Adrenal gland (tissue), 12 donors: Measurements from ENCODE around the gene KIF22. TPM values are rescaled to one million over a fixed set of nuclear protein-coding genes. Genes with fewer than 3 reads are reported as not detected.
A peak's percentile ranks its signal among the peaks of the same experiment; 100 is the strongest.
"Not testable (repeated sequence)": the region's sequence is repeated elsewhere in the genome, so short reads cannot be mapped to it uniquely, and the experiment has no call there.

ENCODE experiments used
- DNase-seq, 7 donors: peaks; one replicate each; pipeline ENCODE4 v3.0.0-alpha.2; 2019 to 2020
- H3K27ac ChIP-seq, 5 donors: fragments of 200-600 bp; sonication (generic) in 4 of 5; 1 replicate in 3 of 5; 2 replicates in 2 of 5; pipeline versions ENCODE4 v1.5.1 to v1.8.0; 2016 to 2020; ENCODE audit warnings: mild to moderate bottlenecking in 1 of 5
- H3K27me3 ChIP-seq: fragments of 200-600 bp; 2 replicates; pipeline ENCODE4 v1.8.0; 2021
- H3K36me3 ChIP-seq, 2 donors: fragments of 200-600 bp; replicated peaks in 1 of 2; 1 replicate in 1 of 2; 2 replicates in 1 of 2; pipeline versions ENCODE4 v1.5.1 to v1.8.0; 2018 to 2022
- H3K4me1 ChIP-seq, 2 donors: fragments of 200-600 bp; replicated peaks in 1 of 2; 1 replicate in 1 of 2; 2 replicates in 1 of 2; pipeline versions ENCODE4 v1.5.1 to v1.8.0; 2018 to 2021
- H3K4me3 ChIP-seq, 4 donors: fragments of 200-600 bp; sonication (generic) in 3 of 4; one replicate each; pipeline ENCODE4 v1.5.1; 2016 to 2018
- H3K9me3 ChIP-seq, 3 donors: fragments of 200-600 bp; sonication (generic) in 1 of 3; replicated peaks in 1 of 3; 1 replicate in 2 of 3; 2 replicates in 1 of 3; pipeline versions ENCODE4 v1.5.1 to v1.8.0; 2016 to 2021
- POLR2A ChIP-seq, 2 donors: fragments of 450-650 bp; IDR thresholded peaks; one replicate each; pipeline ENCODE4 v1.6.1; 2017; ENCODE audit warnings: antibody characterized with exemption in 2 of 2, mild to moderate bottlenecking in 2 of 2, moderate library complexity in 1 of 2
- WGBS, 4 donors: extraction: QIAGEN DNeasy Blood & Tissue Kit in 2 of 4; methylation state at CpG; one replicate each; pipeline versions ENCODE4 v1.1.5 to v1.1.7; 2013 to 2017; 5-methylcytosine and 5-hydroxymethylcytosine counted together
- intact Hi-C, 2 donors: fragments of 100-400 bp; cut with DNase I; formaldehyde crosslinking; loops; one replicate each; pipeline versions ENCODE4 v1.14.1 to v1.15.0; 2022 to 2023
- polyA plus RNA-seq, 3 donors: library from polyadenylated mRNA; stranded (reverse); fragments of 200-250 nt in 2 of 3; fragments of 350-450 nt in 1 of 3; fragmentation: Illumina TruSeq in 1 of 3; extraction: RNeasy Lipid Tissue Mini Kit (QIAGEN cat#74804) in 1 of 3; gene quantifications; one replicate each; pipeline ENCODE4 v1.2.3, GENCODE V29; 2013 to 2014
- total RNA-seq, 9 donors: library from RNA; depleted of rRNA in 4 of 9; stranded (reverse); fragments of >200 nt in 4 of 9; fragments of 120-200 nt in 1 of 9; fragmentation: NEBNext Ultra II Directional in 1 of 9; extraction: Animal tissue kit (Norgen Biotek cat#: 25700) in 1 of 9; gene quantifications; one replicate each; pipeline versions ENCODE4 v1.1.0 to v1.2.4, GENCODE V29; 2013 to 2023
- TF ChIP-seq, protein P1 (sequence below), 6 experiments: fragments of 450-650 bp in 4 of 6; fragments of 200-600 bp in 2 of 6; sonication (generic) in 1 of 6; IDR thresholded peaks; 1 replicate in 5 of 6; 2 replicates in 1 of 6; pipeline versions ENCODE4 v1.5.1 to v1.8.0; 2016 to 2021; ENCODE audit warnings: antibody characterized with exemption in 6 of 6, mild to moderate bottlenecking in 2 of 6, moderate library complexity in 1 of 6
- donor health status: healthy with polysubstance abuse.
- donor health status: Bipolar disorder and iron deficiency.
- donor health status: DM: yes; HTN: yes; CAD: no.
- donor health status: DM: no; HTN: no; CAD: no.
- donor health status: DM: no; HTN: no; CAD: no.
- donor health status: DM: yes; HTN: yes; CAD: no.

KIF22 gene
- total and polyA plus RNA-seq, 12 donors, result 8.8 to 127 (median 19.7) TPM

DNA sequence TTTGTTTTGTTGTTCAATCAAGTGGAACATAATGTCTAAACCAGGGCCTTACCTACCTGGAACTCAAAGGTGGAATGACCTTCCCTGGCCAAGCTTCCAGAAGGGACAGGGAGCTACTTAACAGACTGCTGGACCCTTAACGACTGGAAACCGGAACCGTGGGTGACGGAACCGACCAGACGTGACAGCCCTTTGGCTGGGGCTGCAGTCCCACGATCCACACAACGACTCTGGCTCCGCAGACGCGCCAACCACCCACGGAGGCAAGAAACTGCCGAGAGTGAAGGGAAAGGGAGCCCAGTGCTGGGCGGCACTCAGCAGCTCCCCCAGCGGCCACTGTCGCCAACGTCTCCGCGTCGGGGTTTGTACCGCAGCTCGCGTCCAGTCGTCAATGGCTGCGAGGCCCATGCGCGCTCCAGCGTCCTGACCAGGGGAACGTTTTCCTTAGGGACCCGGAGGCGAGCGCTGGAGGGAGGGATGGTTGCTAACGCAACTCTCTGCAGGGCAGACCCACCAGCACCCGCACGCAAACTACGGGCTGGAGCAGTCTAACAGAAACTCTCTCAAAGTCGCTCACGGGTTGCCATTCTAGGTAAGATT, 5.5 kb upstream of the KIF22 start:
- TF ChIP-seq, protein P1, sequence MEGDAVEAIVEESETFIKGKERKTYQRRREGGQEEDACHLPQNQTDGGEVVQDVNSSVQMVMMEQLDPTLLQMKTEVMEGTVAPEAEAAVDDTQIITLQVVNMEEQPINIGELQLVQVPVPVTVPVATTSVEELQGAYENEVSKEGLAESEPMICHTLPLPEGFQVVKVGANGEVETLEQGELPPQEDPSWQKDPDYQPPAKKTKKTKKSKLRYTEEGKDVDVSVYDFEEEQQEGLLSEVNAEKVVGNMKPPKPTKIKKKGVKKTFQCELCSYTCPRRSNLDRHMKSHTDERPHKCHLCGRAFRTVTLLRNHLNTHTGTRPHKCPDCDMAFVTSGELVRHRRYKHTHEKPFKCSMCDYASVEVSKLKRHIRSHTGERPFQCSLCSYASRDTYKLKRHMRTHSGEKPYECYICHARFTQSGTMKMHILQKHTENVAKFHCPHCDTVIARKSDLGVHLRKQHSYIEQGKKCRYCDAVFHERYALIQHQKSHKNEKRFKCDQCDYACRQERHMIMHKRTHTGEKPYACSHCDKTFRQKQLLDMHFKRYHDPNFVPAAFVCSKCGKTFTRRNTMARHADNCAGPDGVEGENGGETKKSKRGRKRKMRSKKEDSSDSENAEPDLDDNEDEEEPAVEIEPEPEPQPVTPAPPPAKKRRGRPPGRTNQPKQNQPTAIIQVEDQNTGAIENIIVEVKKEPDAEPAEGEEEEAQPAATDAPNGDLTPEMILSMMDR (IDR thresholded peaks at IDR 0.05), result peak; percentile 66 to 86 (median 80)
- no peak for TF ChIP-seq POLR2A (IDR thresholded peaks at IDR 0.05)
- no peaks in the 10 kb centered on the region for H3K36me3 ChIP-seq
- 10 to 15% (median 13%) methylated on average over 16 to 38 of the region's 38 CpGs for WGBS, 4 donors
- peak; percentile 64 to 85 (median 79) for DNase-seq
- H3K4me1 ChIP-seq, result peaks cover 5% of the 10 kb centered on the region in 2 donors
- H3K9me3 ChIP-seq, result no peaks in the 10 kb centered on the region
- peak overlapping the region in 1 of 5 donors; percentile 13 for H3K27ac ChIP-seq
- no peaks in the 10 kb centered on the region for H3K27me3 ChIP-seq
- intact Hi-C loops, result no loop called here
- peak overlapping the region in 1 of 4 donors; percentile 15 for H3K4me3 ChIP-seq

DNA sequence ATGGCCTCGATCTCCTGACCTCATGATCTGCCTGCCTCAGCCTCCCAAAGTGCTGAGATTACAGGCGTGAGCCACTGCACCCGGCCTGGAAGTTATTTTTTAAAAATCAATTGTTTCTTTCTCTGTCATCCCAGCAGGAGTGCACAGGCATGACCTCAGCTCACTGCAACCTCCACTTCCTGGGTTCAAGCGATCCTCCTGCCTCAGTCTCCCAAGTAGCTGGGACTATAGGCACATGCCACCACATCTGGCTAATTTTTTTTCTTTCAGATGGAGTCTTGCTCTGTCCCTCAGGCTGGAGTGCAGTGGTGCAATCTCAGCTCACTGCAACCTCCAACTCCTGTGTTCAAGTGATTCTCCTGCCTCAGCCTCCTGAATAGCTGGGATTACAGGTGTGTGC, 3.4 kb upstream of the KIF22 start:
- 73 to 84% (median 79%) methylated on average over 4 of the region's 4 CpGs for WGBS, 4 donors
- H3K27me3 ChIP-seq, H3K27ac ChIP-seq, intact Hi-C loops, H3K36me3 ChIP-seq, DNase-seq, H3K9me3 ChIP-seq, H3K4me3 ChIP-seq: not testable (repeated sequence)
- peaks cover 16% of the 10 kb centered on the region in 2 donors for H3K4me1 ChIP-seq

DNA sequence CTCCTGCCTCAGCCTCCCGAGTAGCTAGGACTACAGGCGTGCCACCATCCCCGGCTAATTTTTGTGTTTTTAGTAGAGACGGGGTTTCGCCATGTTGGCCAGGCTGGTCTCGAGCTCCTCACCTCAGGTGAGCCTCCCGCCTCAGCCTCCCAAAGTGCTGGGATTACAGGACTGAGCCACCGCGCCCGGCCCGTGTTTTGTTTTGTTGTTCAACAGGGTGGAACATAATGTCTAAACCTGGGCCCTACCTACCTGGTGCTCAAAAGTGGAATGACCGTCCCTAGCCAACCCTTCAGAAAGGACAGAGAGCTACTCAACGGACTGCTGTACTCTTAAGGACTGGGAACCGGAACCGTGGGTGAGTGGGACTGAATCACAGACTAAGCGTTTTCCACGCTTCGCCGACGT, 772 bp upstream of the KIF22 start:
- no peak for TF ChIP-seq POLR2A (IDR thresholded peaks at IDR 0.05)
- TF ChIP-seq, protein P1 (IDR thresholded peaks at IDR 0.05), result no peak
- 57 to 90% (median 69%) methylated on average over 11 to 20 of the region's 20 CpGs for WGBS, 4 donors
- intact Hi-C loops, result no loop called here
- H3K4me1 ChIP-seq, result peaks cover 16% of the 10 kb centered on the region in 2 donors
- no peaks in the 10 kb centered on the region for H3K27me3 ChIP-seq
- H3K36me3 ChIP-seq, result no peaks in the 10 kb centered on the region
- no peaks in the 10 kb centered on the region for H3K9me3 ChIP-seq
- peak overlapping the region; percentile 58 to 92 (median 84) for H3K27ac ChIP-seq
- peak overlapping the region in 3 of 4 donors; percentile 24 to 64 (median 64) for H3K4me3 ChIP-seq
- peak in 1 of 7 donors; percentile 30 for DNase-seq

DNA sequence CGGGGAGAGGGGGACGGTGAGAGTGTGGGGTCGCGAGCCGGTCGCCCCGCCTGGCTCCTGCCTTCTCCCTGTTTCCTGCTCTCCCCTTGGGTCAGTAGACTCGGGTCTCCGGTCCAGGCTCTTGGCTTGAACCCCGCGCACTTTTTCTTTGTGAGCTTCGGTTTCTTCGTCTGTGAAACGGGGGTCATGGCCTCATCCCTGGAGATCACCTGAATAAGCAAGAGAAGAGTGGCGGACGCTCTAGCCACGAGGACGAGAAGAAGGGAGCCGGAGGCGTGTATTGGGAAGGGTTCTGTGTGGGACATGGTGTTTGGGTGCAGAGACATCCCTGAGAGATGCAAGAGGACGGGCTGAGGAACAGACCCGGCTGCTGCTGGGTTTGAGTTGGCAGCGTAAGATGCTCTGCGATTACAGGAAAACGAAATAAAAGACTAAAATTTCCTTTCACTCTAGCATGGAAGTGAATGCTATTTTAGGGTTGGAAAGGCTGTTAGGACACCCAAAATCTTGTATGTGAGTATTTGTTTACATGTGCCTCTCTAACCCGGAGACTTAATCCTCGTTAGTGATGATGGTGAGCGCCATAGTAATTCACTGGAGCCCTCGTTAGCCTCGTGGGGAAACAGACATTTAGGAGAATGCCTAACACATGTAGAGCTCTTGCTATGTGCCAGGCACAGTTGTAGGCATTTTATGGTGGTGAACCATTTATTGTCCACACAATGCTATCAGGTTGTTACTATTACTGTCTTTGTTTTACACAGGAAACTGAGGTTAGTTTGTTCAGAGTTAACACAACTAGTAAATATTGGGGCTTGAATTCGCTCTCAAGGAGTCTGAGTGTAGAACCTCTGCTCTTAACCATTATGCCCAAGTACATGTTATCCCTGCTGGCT, 646 bp downstream of the KIF22 start:
- WGBS, 4 donors, result 2 to 3% (median 3%) methylated on average over 24 to 31 of the region's 31 CpGs
- Histone ChIP-seq H3K27me3 (no peaks in the 10 kb centered on the region), H3K36me3 (no peaks in the 10 kb centered on the region), H3K9me3 (no peaks in the 10 kb centered on the region), H3K27ac (peak overlapping the region in 3 of 5 donors; percentile 11 to 92 (median 57)), H3K4me1 (peaks cover 16% of the 10 kb centered on the region in 2 donors), H3K4me3 (peak overlapping the region in 3 of 4 donors; percentile 44 to 71 (median 64))
- TF ChIP-seq, protein P1 (IDR thresholded peaks at IDR 0.05), result no peak
- no peak for TF ChIP-seq POLR2A (IDR thresholded peaks at IDR 0.05)
- intact Hi-C loops, result no loop called here
- DNase-seq, result peak in 1 of 7 donors; percentile 14
